A673 (cell line): ENCODE data around the gene EXT2. TPM values are rescaled to one million over a fixed set of nuclear protein-coding genes. Genes with fewer than 3 reads are reported as not detected.

Experiments used
- BruUV-seq: library from RNA; stranded (reverse); fragments of 400-500 nt; replicated peaks from 2 replicates; lab custom pipeline; 2021; lab: Mats Ljungman, UMichigan
- CTCF ChIA-PET: fragments of 300-600 bp; sonication (Branson Sonifier 250); formaldehyde crosslinking; loops from one replicate; lab custom pipeline; 2022; ENCODE audit warnings: antibody characterized with exemption; lab: Charles Lee
- POLR2A ChIA-PET: fragments of 300-600 bp; sonication (Branson Sonifier 250); formaldehyde crosslinking; loops from one replicate; lab custom pipeline; 2022; ENCODE audit warnings: antibody characterized with exemption; ENCODE audit not compliant: low non-redundant PET; lab: Charles Lee
- DNase-seq: peaks from one replicate; pipeline ENCODE4 v3.0.0-alpha.2; 2015; ENCODE audit warnings: low spot score
- H3K27ac ChIP-seq: fragments of 200-600 bp; sonication (generic); 2 replicates; pipeline ENCODE4 v1.5.1; 2016; ENCODE audit warnings: mixed run types, low read depth, mild to moderate bottlenecking, mixed read lengths, antibody characterized with exemption, low read length; ENCODE audit not compliant: poor library complexity, severe bottlenecking
- H3K27me3 ChIP-seq: fragments of 200-600 bp; sonication (generic); replicated peaks from 2 replicates; pipeline ENCODE4 v1.6.1; 2017; ENCODE audit warnings: mixed run types, low read depth, mild to moderate bottlenecking, mixed read lengths, antibody characterized with exemption, low read length; ENCODE audit not compliant: insufficient read depth, poor library complexity
- H3K36me3 ChIP-seq: fragments of 200-600 bp; sonication (generic); 2 replicates; pipeline ENCODE4 v1.6.1; 2016; ENCODE audit warnings: mixed run types, mild to moderate bottlenecking, mixed read lengths, antibody characterized with exemption, low read length; ENCODE audit not compliant: insufficient read depth, poor library complexity, severe bottlenecking
- H3K4me1 ChIP-seq: fragments of 200-600 bp; sonication (generic); 2 replicates; pipeline ENCODE4 v1.6.1; 2017; ENCODE audit warnings: mixed run types, mild to moderate bottlenecking, mixed read lengths, antibody characterized with exemption, low read length; ENCODE audit not compliant: insufficient read depth, poor library complexity, severe bottlenecking
- H3K4me3 ChIP-seq: fragments of 200-600 bp; sonication (generic); 2 replicates; pipeline ENCODE4 v1.5.1; 2016; ENCODE audit warnings: low read depth, mixed run types, mild to moderate bottlenecking, mixed read lengths, low read length; ENCODE audit not compliant: poor library complexity, severe bottlenecking
- H3K9me3 ChIP-seq: fragments of 200-600 bp; sonication (generic); 2 replicates; pipeline ENCODE4 v1.6.1; 2016; ENCODE audit warnings: mixed run types, low read depth, mild to moderate bottlenecking, mixed read lengths, antibody characterized with exemption, low read length; ENCODE audit not compliant: poor library complexity, severe bottlenecking
- EZH2 ChIP-seq: fragments of 200-600 bp; sonication (generic); IDR thresholded peaks from 2 replicates; pipeline ENCODE4 v1.6.1; 2017; ENCODE audit warnings: borderline replicate concordance, low read depth, mild to moderate bottlenecking, mixed read lengths, antibody characterized with exemption, low read length; ENCODE audit not compliant: poor library complexity, severe bottlenecking
- intact Hi-C: fragments of 100-400 bp; cut with micrococcal nuclease; formaldehyde crosslinking; loops from one replicate; pipeline ENCODE4 v1.10.0; 2022; ENCODE audit not compliant: unreplicated experiment
- total RNA-seq: library from RNA; stranded (reverse); gene quantifications from 2 replicates; pipeline ENCODE4 v1.2.3, GENCODE V29; 2021
- TF ChIP-seq, protein P1 (sequence below): fragments of 300-800, 200-600 bp; sonication (generic); conservative IDR thresholded peaks from 2 replicates; pipeline ENCODE4 v1.5.1; 2017; ENCODE audit warnings: low read depth, mild to moderate bottlenecking, antibody characterized with exemption, low read length, moderate library complexity, mixed read lengths

EXT2 gene
- total RNA-seq, 1 experiment from 2014 or later, result 123 TPM

DNA sequence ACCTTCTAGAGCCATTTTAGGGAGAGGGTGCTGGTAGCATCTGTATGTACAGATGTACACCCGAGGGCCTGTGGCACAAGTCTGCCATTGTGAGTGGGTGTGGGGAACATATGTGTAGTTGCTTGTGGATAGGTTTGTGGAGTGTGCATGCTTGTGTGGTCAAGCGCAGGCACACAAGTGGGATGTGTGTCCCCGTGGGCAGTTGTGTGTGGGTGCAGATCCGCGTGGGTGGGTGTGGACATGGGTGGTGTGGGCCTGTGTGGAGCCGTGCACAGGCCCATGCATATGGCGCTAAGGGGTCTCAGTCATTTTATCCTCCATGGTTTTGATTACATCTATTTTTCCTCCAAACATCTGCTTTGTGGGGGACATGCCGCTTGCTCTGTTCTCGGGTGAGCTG, 185.7 kb downstream of the EXT2 start:
- Histone ChIP-seq H3K27ac (no peak overlapping the region), H3K27me3 (no peaks in the 10 kb centered on the region), H3K9me3 (no peaks in the 10 kb centered on the region), H3K36me3 (peaks cover 54% of the 10 kb centered on the region), H3K4me3 (no peak overlapping the region), H3K4me1 (peaks cover 5% of the 10 kb centered on the region)
- no peak for DNase-seq
- no TSS peak for BruUV-seq
- intact Hi-C loops, result no loop called here
- TF ChIP-seq, protein P1, sequence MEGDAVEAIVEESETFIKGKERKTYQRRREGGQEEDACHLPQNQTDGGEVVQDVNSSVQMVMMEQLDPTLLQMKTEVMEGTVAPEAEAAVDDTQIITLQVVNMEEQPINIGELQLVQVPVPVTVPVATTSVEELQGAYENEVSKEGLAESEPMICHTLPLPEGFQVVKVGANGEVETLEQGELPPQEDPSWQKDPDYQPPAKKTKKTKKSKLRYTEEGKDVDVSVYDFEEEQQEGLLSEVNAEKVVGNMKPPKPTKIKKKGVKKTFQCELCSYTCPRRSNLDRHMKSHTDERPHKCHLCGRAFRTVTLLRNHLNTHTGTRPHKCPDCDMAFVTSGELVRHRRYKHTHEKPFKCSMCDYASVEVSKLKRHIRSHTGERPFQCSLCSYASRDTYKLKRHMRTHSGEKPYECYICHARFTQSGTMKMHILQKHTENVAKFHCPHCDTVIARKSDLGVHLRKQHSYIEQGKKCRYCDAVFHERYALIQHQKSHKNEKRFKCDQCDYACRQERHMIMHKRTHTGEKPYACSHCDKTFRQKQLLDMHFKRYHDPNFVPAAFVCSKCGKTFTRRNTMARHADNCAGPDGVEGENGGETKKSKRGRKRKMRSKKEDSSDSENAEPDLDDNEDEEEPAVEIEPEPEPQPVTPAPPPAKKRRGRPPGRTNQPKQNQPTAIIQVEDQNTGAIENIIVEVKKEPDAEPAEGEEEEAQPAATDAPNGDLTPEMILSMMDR, result no peak
- no peak for TF ChIP-seq EZH2
- ChIA-PET CTCF (no interaction called here), POLR2A (no interaction called here)

DNA sequence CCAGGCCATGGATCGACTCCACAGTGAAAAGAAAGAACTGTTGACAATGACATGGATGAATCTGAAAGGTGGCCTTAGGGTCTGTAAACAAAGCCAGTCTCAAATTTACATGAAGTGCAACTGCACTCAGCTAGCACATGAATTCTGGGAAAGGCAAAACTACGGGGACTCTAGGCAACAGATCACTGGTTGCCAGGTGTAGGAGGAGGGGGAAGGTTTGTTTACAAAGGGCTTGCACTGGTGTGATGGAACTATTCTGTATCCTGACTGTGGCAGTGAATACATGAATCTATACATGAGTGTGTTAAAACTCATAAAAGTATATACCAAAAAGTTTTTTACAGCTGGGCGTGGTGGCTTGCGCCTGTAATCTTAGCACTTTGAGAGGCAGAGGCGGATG, 187.1 kb downstream of the EXT2 start:
- intact Hi-C loops, result no loop called here
- H3K36me3 ChIP-seq, result peaks cover 39% of the 10 kb centered on the region
- H3K9me3 ChIP-seq, result no peaks in the 10 kb centered on the region
- ChIA-PET POLR2A (no interaction called here), CTCF (no interaction called here)
- TF ChIP-seq, protein P1, result no peak
- no peak for TF ChIP-seq EZH2
- no TSS peak for BruUV-seq
- no peak for DNase-seq
- peaks cover 19% of the 10 kb centered on the region for H3K4me1 ChIP-seq
- H3K27ac ChIP-seq, result no peak overlapping the region
- no peaks in the 10 kb centered on the region for H3K27me3 ChIP-seq
- no peak overlapping the region for H3K4me3 ChIP-seq

DNA sequence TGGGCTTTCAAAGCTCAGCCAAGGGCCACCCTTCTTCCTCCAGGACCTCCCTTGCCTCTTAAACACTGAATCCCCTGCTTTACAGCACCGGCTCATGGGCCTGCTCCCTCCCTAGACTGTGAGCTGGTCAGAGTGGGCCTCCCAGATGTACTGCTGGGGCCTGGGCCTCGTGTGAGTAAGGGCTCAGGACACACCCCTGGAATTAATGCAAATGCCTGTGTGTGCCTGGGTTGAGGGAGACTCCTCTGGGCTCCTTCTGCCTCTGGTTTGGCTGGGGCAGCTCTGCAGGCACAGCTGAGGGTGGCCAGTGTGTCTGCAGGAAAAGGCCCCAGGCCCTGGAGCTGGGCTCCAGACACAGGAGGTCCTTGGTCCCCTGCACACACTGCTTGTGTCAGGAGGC, 190.3 kb downstream of the EXT2 start:
- BruUV-seq, result no TSS peak
- no peaks in the 10 kb centered on the region for H3K9me3 ChIP-seq
- DNase-seq, result no peak
- ChIA-PET CTCF (interaction anchor here (0.6 to 0.9 kb wide), 4 partner anchors 10 to 279 kb away, joined by 4 to 6 read pairs (median 4); no protein-coding TSS in a partner anchor), POLR2A (interaction anchor here (0.5 kb wide), 1 partner anchor 92 kb away, joined by 5 read pairs; no protein-coding TSS in a partner anchor)
- peak overlapping the region; percentile 53 for H3K27ac ChIP-seq
- peaks cover 48% of the 10 kb centered on the region for H3K4me1 ChIP-seq
- intact Hi-C loops, result loop anchor here (1.0 to 5.0 kb wide), 3 partner anchors 102 to 253 kb away; no protein-coding TSS in a partner anchor
- H3K36me3 ChIP-seq, result peaks cover 22% of the 10 kb centered on the region
- H3K27me3 ChIP-seq, result no peaks in the 10 kb centered on the region
- TF ChIP-seq EZH2, result no peak
- TF ChIP-seq, protein P1, result no peak
- no peak overlapping the region for H3K4me3 ChIP-seq
